ENCODE results near the gene ARHGEF5. TPM values are rescaled to one million over a fixed set of nuclear protein-coding genes. Genes with fewer than 3 reads are reported as not detected.

Gene ARHGEF5
- total RNA-seq, 1 experiment from 2014 or later, result 44.2 TPM

GRCh38 chr7:144410441-144410840 lies 55.2 kb downstream of the ARHGEF5 start:
- ChIA-PET RAD21 (ENCODE audit: low non-redundant PET in 1 of 2, low total read pairs in 2 of 2, uncharacterized antibody in 2 of 2, unreplicated experiment in 2 of 2) (no interaction called here), CTCF (interaction anchor here (0.9 to 1.4 kb wide), 3 partner anchors 17 to 508 kb away, joined by 3 to 4 read pairs (median 3); partner anchors contain the start of gene TCAF1), POLR2A (no interaction called here)
- no peak overlapping the region for H3K9ac ChIP-seq (ENCODE audit: low read length)
- ATAC-seq, result no peak
- BruUV-seq (replicated peaks), result no TSS peak
- no peak for DNase-seq (ENCODE audit: low read depth, low spot score)
- no peaks in the 10 kb centered on the region for H4K20me1 ChIP-seq (ENCODE audit: insufficient read depth)
- no peaks in the 10 kb centered on the region for H3K9me3 ChIP-seq (ENCODE audit: control insufficient read depth in 1 of 2, insufficient read depth in 1 of 2, low read depth in 1 of 2, low read length in 2 of 2)
- no peak overlapping the region for H2AFZ ChIP-seq (ENCODE audit: low read depth, low read length, poor library complexity, severe bottlenecking)
- intact Hi-C loops (cut with micrococcal nuclease), result no loop called here
- H3K9me2 ChIP-seq (ENCODE audit: insufficient read depth), result no peaks in the 10 kb centered on the region
- H3K36me3 ChIP-seq (ENCODE audit: control insufficient read depth in 1 of 2, insufficient read depth in 2 of 2, low read length in 2 of 2), result no peaks in the 10 kb centered on the region
- H3K4me3 ChIP-seq (replicated peaks in 1 of 2; ENCODE audit: low read depth in 1 of 2, low read length in 2 of 2), result no peak overlapping the region
- H3K4me2 ChIP-seq (ENCODE audit: low read length), result no peak overlapping the region
- no peaks in the 10 kb centered on the region for H3K27me3 ChIP-seq (ENCODE audit: insufficient read depth, low read length)
- TF ChIP-seq SP1 (IDR thresholded peaks at IDR 0.05; ENCODE audit: low read depth) (no peak), SIN3A (IDR thresholded peaks at IDR 0.05; ENCODE audit: low read depth) (no peak), SRF (IDR thresholded peaks at IDR 0.05; ENCODE audit: low read depth) (no peak), FOSL1 (IDR thresholded peaks at IDR 0.05; ENCODE audit: low read depth) (no peak), EGR1 (IDR thresholded peaks at IDR 0.05; ENCODE audit: low read depth) (no peak), JUND (IDR thresholded peaks at IDR 0.05) (no peak), POLR2AphosphoS5 (IDR thresholded peaks at IDR 0.05; ENCODE audit: low read depth, low read length) (no peak), ZBTB33 (IDR thresholded peaks at IDR 0.05; ENCODE audit: extremely low read depth, insufficient replicate concordance, low read length) (no peak), CBX3 (IDR thresholded peaks at IDR 0.05; ENCODE audit: low read depth) (no peak), ZNF274 (IDR thresholded peaks at IDR 0.05; ENCODE audit: low read depth, low read length) (no peak), CEBPB (IDR thresholded peaks at IDR 0.05; ENCODE audit: low read depth) (no peak)
- TF ChIP-seq, protein P1, sequence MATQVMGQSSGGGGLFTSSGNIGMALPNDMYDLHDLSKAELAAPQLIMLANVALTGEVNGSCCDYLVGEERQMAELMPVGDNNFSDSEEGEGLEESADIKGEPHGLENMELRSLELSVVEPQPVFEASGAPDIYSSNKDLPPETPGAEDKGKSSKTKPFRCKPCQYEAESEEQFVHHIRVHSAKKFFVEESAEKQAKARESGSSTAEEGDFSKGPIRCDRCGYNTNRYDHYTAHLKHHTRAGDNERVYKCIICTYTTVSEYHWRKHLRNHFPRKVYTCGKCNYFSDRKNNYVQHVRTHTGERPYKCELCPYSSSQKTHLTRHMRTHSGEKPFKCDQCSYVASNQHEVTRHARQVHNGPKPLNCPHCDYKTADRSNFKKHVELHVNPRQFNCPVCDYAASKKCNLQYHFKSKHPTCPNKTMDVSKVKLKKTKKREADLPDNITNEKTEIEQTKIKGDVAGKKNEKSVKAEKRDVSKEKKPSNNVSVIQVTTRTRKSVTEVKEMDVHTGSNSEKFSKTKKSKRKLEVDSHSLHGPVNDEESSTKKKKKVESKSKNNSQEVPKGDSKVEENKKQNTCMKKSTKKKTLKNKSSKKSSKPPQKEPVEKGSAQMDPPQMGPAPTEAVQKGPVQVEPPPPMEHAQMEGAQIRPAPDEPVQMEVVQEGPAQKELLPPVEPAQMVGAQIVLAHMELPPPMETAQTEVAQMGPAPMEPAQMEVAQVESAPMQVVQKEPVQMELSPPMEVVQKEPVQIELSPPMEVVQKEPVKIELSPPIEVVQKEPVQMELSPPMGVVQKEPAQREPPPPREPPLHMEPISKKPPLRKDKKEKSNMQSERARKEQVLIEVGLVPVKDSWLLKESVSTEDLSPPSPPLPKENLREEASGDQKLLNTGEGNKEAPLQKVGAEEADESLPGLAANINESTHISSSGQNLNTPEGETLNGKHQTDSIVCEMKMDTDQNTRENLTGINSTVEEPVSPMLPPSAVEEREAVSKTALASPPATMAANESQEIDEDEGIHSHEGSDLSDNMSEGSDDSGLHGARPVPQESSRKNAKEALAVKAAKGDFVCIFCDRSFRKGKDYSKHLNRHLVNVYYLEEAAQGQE (IDR thresholded peaks at IDR 0.05; ENCODE audit: low read depth), result no peak
- TF ChIP-seq, protein P2, sequence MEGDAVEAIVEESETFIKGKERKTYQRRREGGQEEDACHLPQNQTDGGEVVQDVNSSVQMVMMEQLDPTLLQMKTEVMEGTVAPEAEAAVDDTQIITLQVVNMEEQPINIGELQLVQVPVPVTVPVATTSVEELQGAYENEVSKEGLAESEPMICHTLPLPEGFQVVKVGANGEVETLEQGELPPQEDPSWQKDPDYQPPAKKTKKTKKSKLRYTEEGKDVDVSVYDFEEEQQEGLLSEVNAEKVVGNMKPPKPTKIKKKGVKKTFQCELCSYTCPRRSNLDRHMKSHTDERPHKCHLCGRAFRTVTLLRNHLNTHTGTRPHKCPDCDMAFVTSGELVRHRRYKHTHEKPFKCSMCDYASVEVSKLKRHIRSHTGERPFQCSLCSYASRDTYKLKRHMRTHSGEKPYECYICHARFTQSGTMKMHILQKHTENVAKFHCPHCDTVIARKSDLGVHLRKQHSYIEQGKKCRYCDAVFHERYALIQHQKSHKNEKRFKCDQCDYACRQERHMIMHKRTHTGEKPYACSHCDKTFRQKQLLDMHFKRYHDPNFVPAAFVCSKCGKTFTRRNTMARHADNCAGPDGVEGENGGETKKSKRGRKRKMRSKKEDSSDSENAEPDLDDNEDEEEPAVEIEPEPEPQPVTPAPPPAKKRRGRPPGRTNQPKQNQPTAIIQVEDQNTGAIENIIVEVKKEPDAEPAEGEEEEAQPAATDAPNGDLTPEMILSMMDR (IDR thresholded peaks at IDR 0.05 in 2 of 3, conservative IDR thresholded peaks at IDR 0.05 in 1 of 3; ENCODE audit: borderline replicate concordance in 1 of 3, insufficient read depth in 1 of 3, low read depth in 2 of 3, low read length in 2 of 3), result no peak
- H3K79me2 ChIP-seq (ENCODE audit: insufficient read depth, low read length), result no peaks in the 10 kb centered on the region
- no peaks in the 10 kb centered on the region for H3K4me1 ChIP-seq (ENCODE audit: control insufficient read depth in 1 of 2, insufficient read depth in 2 of 2, low read length in 2 of 2)
- H3K27ac ChIP-seq (ENCODE audit: low read depth, low read length), result no peak overlapping the region

Measured in HCT116 (cell line).